Measurements from ENCODE around the gene SERP2.

SERP2 gene

GRCh38 chr13:44363631-44364344 lies 9.8 kb upstream of the SERP2 start:
- in situ Hi-C loops (cut with HindIII; ENCODE audit: low sequenced_read_pairs) = no loop called here
- no peak for TF ChIP-seq CTCF (IDR thresholded peaks at IDR 0.05; ENCODE audit: low read depth, low read length, missing control alignments)

GRCh38 chr13:44364345-44365000 lies 9.2 kb upstream of the SERP2 start:
- H3K4me3 ChIP-seq (ENCODE audit: low read depth, low read length) = no peak overlapping the region
- no peak for DNase-seq (ENCODE audit: low read depth)
- in situ Hi-C loops (cut with HindIII; ENCODE audit: low sequenced_read_pairs) = no loop called here

More at GRCh38 chr13:44363631-44364344, 9.8 kb upstream of the SERP2 start:
- DNase-seq (ENCODE audit: low read depth) = no peak
- no peak overlapping the region for H3K4me3 ChIP-seq (ENCODE audit: low read depth, low read length)

GRCh38 chr13:44365008-44365407 lies 8.6 kb upstream of the SERP2 start:
- in situ Hi-C loops (cut with HindIII; ENCODE audit: low sequenced_read_pairs) = no loop called here
- no peak for TF ChIP-seq CTCF (IDR thresholded peaks at IDR 0.05; ENCODE audit: low read depth, low read length, missing control alignments)
- H3K4me3 ChIP-seq (ENCODE audit: low read depth, low read length) = no peak overlapping the region
- peak; percentile 29 for DNase-seq (ENCODE audit: low read depth)

More at GRCh38 chr13:44364345-44365000, 9.2 kb upstream of the SERP2 start:
- TF ChIP-seq CTCF (IDR thresholded peaks at IDR 0.05; ENCODE audit: low read depth, low read length, missing control alignments) = no peak

GRCh38 chr13:44365899-44366298 lies 7.7 kb upstream of the SERP2 start:
- TF ChIP-seq CTCF (IDR thresholded peaks at IDR 0.05; ENCODE audit: low read depth, low read length, missing control alignments) = no peak
- no peak for DNase-seq (ENCODE audit: low read depth)
- H3K4me3 ChIP-seq (ENCODE audit: low read depth, low read length) = no peak overlapping the region
- in situ Hi-C loops (cut with HindIII; ENCODE audit: low sequenced_read_pairs) = no loop called here

GRCh38 chr13:44368062-44368591 lies 5.5 kb upstream of the SERP2 start:
- H3K4me3 ChIP-seq (ENCODE audit: low read depth, low read length) = no peak overlapping the region
- in situ Hi-C loops (cut with HindIII; ENCODE audit: low sequenced_read_pairs) = no loop called here
- no peak for TF ChIP-seq CTCF (IDR thresholded peaks at IDR 0.05; ENCODE audit: low read depth, low read length, missing control alignments)
- DNase-seq (ENCODE audit: low read depth) = no peak

GRCh38 chr13:44368599-44369368 lies 4.8 kb upstream of the SERP2 start:
- no peak overlapping the region for H3K4me3 ChIP-seq (ENCODE audit: low read depth, low read length)
- DNase-seq (ENCODE audit: low read depth) = no peak
- no peak for TF ChIP-seq CTCF (IDR thresholded peaks at IDR 0.05; ENCODE audit: low read depth, low read length, missing control alignments)
- in situ Hi-C loops (cut with HindIII; ENCODE audit: low sequenced_read_pairs) = no loop called here

Measured in astrocyte of the cerebellum (primary cell).